GM13976 (cell line): ENCODE data around the gene BTBD7.

Experiments used
- DNase-seq: peaks from one replicate; pipeline ENCODE4 v3.0.0; 2012; ENCODE audit warnings: low spot score
- CTCF ChIP-seq: IDR thresholded peaks from 2 replicates; pipeline ENCODE4 v1.5.1; 2012; ENCODE audit warnings: borderline replicate concordance, mild to moderate bottlenecking; ENCODE audit not compliant: insufficient read depth; ENCODE audit errors: extremely low read depth, missing control alignments, control extremely low read depth
- in situ Hi-C: fragments of 300-500 bp; cut with MboI; formaldehyde crosslinking; loops from one replicate; pipeline ENCODE4 v1.12.0; 2022; ENCODE audit warnings: low sequenced_read_pairs, mixed read lengths, inconsistent platforms; ENCODE audit not compliant: unreplicated experiment

The BTBD7 gene

GRCh38 chr14:93330609-93331000 is 2.2 kb downstream of the BTBD7 start:
- in situ Hi-C loops: no loop called here
- TF ChIP-seq CTCF: no peak
- no peak for DNase-seq

GRCh38 chr14:93329965-93330608 is 2.7 kb downstream of the BTBD7 start:
- no peak for DNase-seq
- in situ Hi-C loops: no loop called here
- TF ChIP-seq CTCF: no peak

- DNase-seq: no peak
- in situ Hi-C loops: no loop called here
- TF ChIP-seq CTCF: no peak
These were observed 4.3 kb downstream of the BTBD7 start for GRCh38 chr14:93328546-93328945.

GRCh38 chr14:93326196-93326595 is 6.6 kb downstream of the BTBD7 start:
- DNase-seq: no peak
- in situ Hi-C loops: no loop called here
- TF ChIP-seq CTCF: no peak

- no peak for TF ChIP-seq CTCF
- in situ Hi-C loops: no loop called here
These were observed 9.1 kb downstream of the BTBD7 start for GRCh38 chr14:93323600-93324174.

GRCh38 chr14:93322929-93323599 is 9.8 kb downstream of the BTBD7 start:
- in situ Hi-C loops: no loop called here
- DNase-seq: no peak
- TF ChIP-seq CTCF: no peak

More at GRCh38 chr14:93323600-93324174, 9.1 kb downstream of the BTBD7 start:
- DNase-seq: no peak
